B cell (primary cell): ENCODE results near the gene CD63. TPM values are rescaled to one million over a fixed set of nuclear protein-coding genes. Genes with fewer than 3 reads are reported as not detected.

Experiments
- ATAC-seq: fragments of 200-7000 bp; cut with Tn5 transposase; one replicate; pipeline ENCODE4 v1.10.0; 2021; ENCODE audit warnings: low read depth, mild to moderate bottlenecking, moderate number of reproducible peaks, moderate library complexity
- CTCF ChIA-PET: fragments of 350-600 bp; sonication (Branson Sonifier 250); formaldehyde crosslinking; loops from one replicate; lab custom pipeline; 2021; ENCODE audit warnings: antibody characterized with exemption, inconsistent platforms; lab: Charles Lee
- POLR2A ChIA-PET: fragments of 350-600 bp; sonication (Branson Sonifier 250); formaldehyde crosslinking; loops from one replicate; lab custom pipeline; 2021; ENCODE audit warnings: antibody characterized with exemption; lab: Charles Lee
- DNase-seq: peaks from one replicate; pipeline ENCODE4 v3.0.0; 2013
- H2AFZ ChIP-seq: 2 replicates; pipeline ENCODE4 v1.6.1; 2012; ENCODE audit warnings: mild to moderate bottlenecking, low read depth, low read length; ENCODE audit not compliant: insufficient read depth, poor library complexity, severe bottlenecking
- H3K27ac ChIP-seq, 2 donors: 1 replicate in 1 of 2; 2 replicates in 1 of 2; pipeline ENCODE4 v1.5.1; 2012 to 2013; ENCODE audit warnings: low read length in 2 of 2, mild to moderate bottlenecking in 2 of 2, moderate library complexity in 1 of 2
- H3K27me3 ChIP-seq, 4 experiments: fragments of 200-600 bp in 1 of 4; sonication (generic) in 1 of 4; replicated peaks in 1 of 4; 1 replicate in 2 of 4; 2 replicates in 2 of 4; pipeline versions ENCODE4 v1.6.1 to v1.7.0; 2013 to 2016; ENCODE audit warnings: low read length in 3 of 4, mild to moderate bottlenecking in 2 of 4, mixed read lengths in 1 of 4, moderate library complexity in 1 of 4; ENCODE audit not compliant: insufficient read depth in 4 of 4, control insufficient read depth in 3 of 4; ENCODE audit errors: control extremely low read depth in 1 of 4
- H3K36me3 ChIP-seq, 2 experiments: replicated peaks in 1 of 2; 1 replicate in 1 of 2; 2 replicates in 1 of 2; pipeline versions ENCODE4 v1.6.1 to v1.7.1; 2013; ENCODE audit warnings: low read length in 1 of 2; ENCODE audit not compliant: insufficient read depth in 2 of 2, control insufficient read depth in 1 of 2; ENCODE audit errors: control extremely low read depth in 1 of 2, extremely low read depth in 1 of 2
- H3K4me1 ChIP-seq, 2 donors: fragments of 200-600 bp in 1 of 2; sonication (generic) in 1 of 2; 1 replicate in 1 of 2; 2 replicates in 1 of 2; pipeline versions ENCODE4 v1.5.1 to v1.6.1; 2013 to 2017; ENCODE audit warnings: low read length in 2 of 2; ENCODE audit not compliant: control insufficient read depth in 2 of 2, insufficient read depth in 2 of 2
- H3K4me2 ChIP-seq: replicated peaks from 2 replicates; pipeline ENCODE3; 2012; ENCODE audit warnings: mild to moderate bottlenecking, low read depth, low read length; ENCODE audit not compliant: poor library complexity, severe bottlenecking
- H3K4me3 ChIP-seq, 5 experiments: fragments of 200-600 bp in 1 of 5; sonication (generic) in 1 of 5; 1 replicate in 3 of 5; 2 replicates in 2 of 5; pipeline versions ENCODE4 v1.5.1 to v1.7.0; 2011 to 2016; ENCODE audit warnings: low read length in 4 of 5, mild to moderate bottlenecking in 4 of 5, low read depth in 2 of 5, control low read depth in 1 of 5, moderate library complexity in 1 of 5; ENCODE audit not compliant: insufficient read depth in 1 of 5; ENCODE audit errors: control extremely low read depth in 1 of 5, extremely low read depth in 1 of 5
- H3K79me2 ChIP-seq: fragments of 200-600 bp; sonication (generic); one replicate; pipeline ENCODE4 v1.6.0; 2016; ENCODE audit warnings: low read length; ENCODE audit not compliant: control insufficient read depth, insufficient read depth
- H3K9ac ChIP-seq: fragments of 200-600 bp; sonication (generic); 2 replicates; pipeline ENCODE4 v1.6.1; 2017; ENCODE audit warnings: mild to moderate bottlenecking, low read length, moderate library complexity
- H3K9me3 ChIP-seq, 3 donors: one replicate each; pipeline versions ENCODE4 v1.6.1 to v1.7.1; 2013; ENCODE audit warnings: low read length in 2 of 3; ENCODE audit not compliant: control insufficient read depth in 2 of 3, insufficient read depth in 1 of 3; ENCODE audit errors: control extremely low read depth in 1 of 3
- H4K20me1 ChIP-seq: 2 replicates; pipeline ENCODE4 v1.6.0; 2012; ENCODE audit warnings: mild to moderate bottlenecking, low read length; ENCODE audit not compliant: insufficient read depth, control insufficient read depth, poor library complexity, severe bottlenecking
- H3K27ac Mint-ChIP-seq: one replicate; pipeline ENCODE4 v1.8.0; 2021; ENCODE audit warnings: mixed read lengths
- H3K27me3 Mint-ChIP-seq: one replicate; pipeline ENCODE4 v1.8.0; 2021; ENCODE audit warnings: mixed read lengths
- H3K4me1 Mint-ChIP-seq: one replicate; pipeline ENCODE4 v1.8.0; 2021; ENCODE audit warnings: mixed read lengths
- H3K4me3 Mint-ChIP-seq: one replicate; pipeline ENCODE4 v1.8.0; 2021; ENCODE audit warnings: mixed read lengths
- H3K9me3 Mint-ChIP-seq: one replicate; pipeline ENCODE4 v1.8.0; 2022; ENCODE audit warnings: mixed read lengths; ENCODE audit not compliant: insufficient read depth
- CTCF ChIP-seq: fragments of 200-600 bp; IDR thresholded peaks from one replicate; pipeline ENCODE4 v1.8.0; 2022; ENCODE audit warnings: antibody characterized with exemption, mild to moderate bottlenecking
- EZH2 ChIP-seq: IDR thresholded peaks from 2 replicates; pipeline ENCODE4 v1.6.1; 2012; ENCODE audit warnings: borderline replicate concordance, low read depth, mild to moderate bottlenecking, moderate library complexity, low read length; ENCODE audit not compliant: insufficient read depth, poor library complexity, severe bottlenecking
- WGBS: methylation state at CpG from one replicate; pipeline ENCODE4 v1.1.5; 2013; ENCODE audit warnings: missing lambda C conversion rate; ENCODE audit not compliant: insufficient coverage; 5-methylcytosine and 5-hydroxymethylcytosine counted together
- intact Hi-C: fragments of 100-400 bp; cut with micrococcal nuclease; formaldehyde crosslinking; loops from one replicate; pipeline ENCODE4 v1.10.0; 2022
- polyA plus RNA-seq: library from polyadenylated mRNA; depleted of rRNA; stranded (reverse); fragments of >200 nt; gene quantifications from 2 replicates; pipeline ENCODE4 v1.2.3, GENCODE V29; 2012
- total RNA-seq, 2 donors: library from RNA; stranded (reverse); fragments of 120-200 nt in 1 of 2; gene quantifications; 1 replicate in 1 of 2; 2 replicates in 1 of 2; pipeline versions ENCODE4 v1.2.3 to v1.2.4, GENCODE V29; 2013 to 2022

The CD63 gene
- total and polyA plus RNA-seq, 2 donors (not counting 1 experiment from before 2014, with no cell fraction given), result 43.0 to 104 TPM

GRCh38 chr12:55688716-55689655 lies 39.8 kb downstream of the CD63 start:
- Histone ChIP-seq H3K27ac (no peak overlapping the region), H3K79me2 (no peaks in the 10 kb centered on the region), H3K9ac (no peak overlapping the region), H2AFZ (no peak overlapping the region), H4K20me1 (no peaks in the 10 kb centered on the region), H3K27me3 (no peaks in the 10 kb centered on the region), H3K4me1 (peaks cover 6 to 13% of the 10 kb centered on the region in 2 donors), H3K4me2 (no peak overlapping the region), H3K36me3 (no peaks in the 10 kb centered on the region), H3K4me3 (no peak overlapping the region), H3K9me3 (no peaks in the 10 kb centered on the region)
- Mint-ChIP-seq H3K4me3 (no peak overlapping the region), H3K9me3 (no peaks in the 10 kb centered on the region), H3K4me1 (peaks cover 9% of the 10 kb centered on the region), H3K27me3 (no peaks in the 10 kb centered on the region), H3K27ac (no peak overlapping the region)
- intact Hi-C loops, result no loop called here
- no peak for DNase-seq
- TF ChIP-seq EZH2 (no peak), CTCF (no peak)
- CTCF ChIA-PET, result interaction anchor here (0.9 to 3.5 kb wide), 2 partner anchors 32 to 48 kb away, joined by 3 to 9 read pairs; no protein-coding TSS in a partner anchor
- no peak for ATAC-seq
- 98% methylated on average over 10 of the region's 16 CpGs for WGBS
- POLR2A ChIA-PET, result no interaction called here

- DNase-seq (no peak), ATAC-seq (no peak)
- H3K9ac ChIP-seq, result no peak overlapping the region
- H3K27ac Mint-ChIP-seq, result no peak overlapping the region
- no peaks in the 10 kb centered on the region for H3K9me3 ChIP-seq
- no peak overlapping the region for H3K4me2 ChIP-seq
- H2AFZ ChIP-seq, result no peak overlapping the region
- ChIA-PET POLR2A (no interaction called here), CTCF (interaction anchor here (3.5 kb wide), 1 partner anchor 31 kb away, joined by 9 read pairs; no protein-coding TSS in a partner anchor)
- no peak for TF ChIP-seq CTCF
- no peak for TF ChIP-seq EZH2
- no peaks in the 10 kb centered on the region for H4K20me1 ChIP-seq
- no peaks in the 10 kb centered on the region for H3K9me3 Mint-ChIP-seq
- H3K27ac ChIP-seq, result no peak overlapping the region
- H3K4me1 ChIP-seq, result peaks cover 10 to 24% of the 10 kb centered on the region in 2 donors
- no peak overlapping the region for H3K4me3 Mint-ChIP-seq
- no peaks in the 10 kb centered on the region for H3K36me3 ChIP-seq
- H3K27me3 ChIP-seq, result no peaks in the 10 kb centered on the region
- intact Hi-C loops, result no loop called here
- H3K4me1 Mint-ChIP-seq, result peaks cover 18% of the 10 kb centered on the region
- no peaks in the 10 kb centered on the region for H3K27me3 Mint-ChIP-seq
- H3K79me2 ChIP-seq, result no peaks in the 10 kb centered on the region
- H3K4me3 ChIP-seq, result no peak overlapping the region
Observed at GRCh38 chr12:55687746-55688145, 41.1 kb downstream of the CD63 start.
